Activated CD4-positive, CD25-positive, alpha-beta regulatory T cell treated with anti-CD3 and anti-CD28 coated beads, Interleukin-2, amount 50 U/mL, for 24 hours (primary cell): ENCODE results near the gene DRAM1.
"Not testable (repeated sequence)": the region's sequence is repeated elsewhere in the genome, so short reads cannot be mapped to it uniquely, and the experiment has no call there.

Source experiments
- ATAC-seq, 2 donors: fragments of 150-1000 bp; cut with Tn5 transposase; one replicate each; pipeline ENCODE4 v1.10.0; 2021; ENCODE audit warnings: mild to moderate bottlenecking in 1 of 2, moderate library complexity in 1 of 2

The DRAM1 gene

DNA sequence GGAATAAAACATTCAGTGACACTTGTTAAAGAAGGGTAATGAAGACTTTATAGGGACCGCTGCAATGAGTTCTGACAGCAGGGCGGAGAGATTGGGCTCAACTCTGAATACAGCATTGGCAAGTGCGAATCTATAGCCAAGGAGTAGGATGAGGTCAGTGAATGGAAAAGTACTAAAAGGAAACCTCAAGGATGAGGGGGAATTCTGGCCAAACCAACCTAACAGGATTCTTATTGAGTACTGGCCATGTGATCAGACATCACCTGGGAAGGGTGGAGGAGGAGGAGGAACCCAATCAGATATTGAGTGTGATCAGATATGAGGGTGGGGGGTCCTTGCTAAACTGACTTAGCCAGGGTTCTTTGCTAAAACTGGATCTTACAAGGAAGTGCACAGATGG is 31.0 kb downstream of the DRAM1 start:
- no peak for ATAC-seq

DNA sequence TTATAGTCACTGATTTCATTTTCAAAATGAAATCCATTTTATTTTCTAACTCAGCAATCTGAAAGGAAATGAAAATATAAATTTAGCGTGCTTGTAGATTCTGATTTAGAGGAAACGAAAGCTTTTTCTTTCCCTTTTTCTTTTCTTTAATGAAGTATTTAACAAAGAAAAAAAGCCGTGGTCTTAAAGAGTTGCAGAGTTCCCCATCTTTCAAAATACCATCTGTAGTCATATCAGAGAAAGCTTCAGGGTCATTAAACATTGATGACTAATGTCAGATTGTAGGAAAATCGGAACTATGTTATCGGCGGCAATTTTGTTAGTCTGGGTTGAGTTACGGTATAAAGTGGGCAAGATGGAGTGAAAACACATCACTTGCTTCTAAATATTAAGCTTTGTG is 32.3 kb downstream of the DRAM1 start:
- no peak for ATAC-seq

DNA sequence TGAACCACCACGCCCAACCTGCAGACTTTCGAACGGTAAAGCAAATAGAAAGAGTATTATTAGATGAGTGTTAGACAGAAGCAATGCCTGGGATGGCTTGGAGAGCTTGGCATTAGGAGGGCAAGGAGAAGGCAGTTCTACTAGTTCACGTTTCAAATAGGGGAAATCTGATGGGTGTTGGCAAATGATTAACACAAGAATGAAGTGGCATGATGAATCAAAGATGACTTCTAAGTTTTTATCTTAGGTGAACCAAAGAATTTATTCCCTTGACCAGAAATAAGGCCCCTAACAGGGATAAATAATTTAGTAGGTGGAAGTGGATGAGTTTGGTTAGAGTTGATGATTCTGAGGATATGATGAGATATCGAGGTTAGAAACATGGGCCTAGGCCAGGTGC is 38.5 kb downstream of the DRAM1 start:
- ATAC-seq = no peak

DNA sequence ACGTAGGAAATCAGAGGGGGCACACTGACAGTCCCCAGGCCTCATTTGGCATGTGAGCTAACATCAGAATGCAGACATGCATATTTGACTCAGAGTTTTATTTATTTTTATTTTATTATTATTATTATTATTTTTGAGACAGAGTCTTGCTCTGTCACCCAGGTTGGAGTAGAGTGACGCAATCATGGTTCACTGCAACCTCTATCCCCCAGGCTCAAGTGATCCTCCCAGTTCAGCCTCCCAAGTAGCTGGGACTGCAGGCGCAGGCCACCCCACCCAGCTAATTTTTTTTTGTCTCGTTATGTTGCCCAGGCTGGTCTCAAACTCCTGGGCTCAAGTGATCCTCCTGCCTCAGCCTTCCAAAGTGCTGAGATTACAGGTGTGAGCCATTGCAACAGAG is 41.4 kb downstream of the DRAM1 start:
- ATAC-seq = not testable (repeated sequence)

DNA sequence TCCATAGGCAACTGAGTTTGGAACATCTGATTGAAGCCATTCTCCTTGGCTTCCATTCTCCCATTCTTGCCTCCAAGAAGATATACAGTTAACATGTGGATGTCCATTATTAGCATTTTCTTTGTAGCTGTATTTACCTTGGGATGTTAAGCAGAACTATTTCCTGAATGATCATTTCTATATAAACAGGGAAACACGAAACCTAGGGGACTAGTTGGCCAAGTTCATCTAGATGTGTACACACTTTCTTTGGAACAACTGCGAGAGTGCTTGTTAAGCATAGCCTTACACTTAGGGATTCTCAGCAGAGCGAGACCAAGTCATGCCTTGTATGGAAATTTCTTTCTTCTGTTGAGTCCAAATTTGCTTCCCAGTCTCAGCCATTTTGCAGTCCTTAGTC is 42.1 kb downstream of the DRAM1 start:
- ATAC-seq = no peak

DNA sequence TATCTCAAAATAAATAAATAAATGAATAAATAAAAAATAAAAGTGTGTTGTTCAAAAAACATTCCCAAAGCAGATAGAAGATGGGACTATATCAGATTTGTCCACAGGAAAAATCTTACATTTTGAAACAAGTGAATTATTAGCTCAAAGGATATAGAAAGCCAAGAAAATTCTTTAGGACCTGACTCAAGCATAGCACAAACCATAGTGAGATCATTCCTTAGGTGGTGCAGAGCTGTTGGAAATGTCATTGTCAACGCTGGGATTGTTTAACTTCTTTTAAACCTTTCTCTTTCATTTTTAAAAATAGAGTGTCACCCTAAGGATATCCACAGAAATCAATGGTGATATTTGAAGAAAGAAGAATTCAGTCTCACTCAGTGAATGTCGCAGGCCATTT is 43.5 kb downstream of the DRAM1 start:
- ATAC-seq = no peak

DNA sequence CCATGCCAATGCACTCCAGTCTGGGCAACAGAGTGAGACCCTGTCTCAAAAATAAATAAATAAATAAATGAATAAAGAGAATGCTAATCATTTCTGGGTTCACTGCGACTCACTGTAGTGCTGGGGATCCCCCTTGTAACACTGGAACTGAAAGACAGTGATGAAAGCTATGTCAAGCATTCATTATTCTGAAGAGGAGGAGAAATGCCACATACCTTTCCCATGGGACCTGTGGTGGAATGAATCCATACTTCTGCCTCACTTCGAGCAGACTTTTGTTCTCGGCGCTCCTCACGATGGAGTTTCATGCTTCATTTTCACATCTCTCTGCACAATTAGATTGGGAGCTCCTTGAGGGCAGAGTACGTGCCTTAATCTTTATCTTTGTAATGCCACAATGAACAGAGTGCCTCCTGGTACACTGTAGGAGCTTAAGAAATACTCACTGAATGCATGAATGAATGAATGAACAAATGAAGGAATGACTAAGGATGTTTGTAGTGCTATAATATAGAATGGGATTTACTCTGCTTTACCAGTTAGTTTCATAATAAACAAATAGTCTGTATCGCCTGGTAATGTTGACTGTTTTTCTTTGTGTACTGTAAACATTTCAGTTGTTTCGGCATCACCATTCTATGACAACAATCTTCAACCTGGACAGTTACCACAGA is 45.8 kb downstream of the DRAM1 start:
- no peak for ATAC-seq

DNA sequence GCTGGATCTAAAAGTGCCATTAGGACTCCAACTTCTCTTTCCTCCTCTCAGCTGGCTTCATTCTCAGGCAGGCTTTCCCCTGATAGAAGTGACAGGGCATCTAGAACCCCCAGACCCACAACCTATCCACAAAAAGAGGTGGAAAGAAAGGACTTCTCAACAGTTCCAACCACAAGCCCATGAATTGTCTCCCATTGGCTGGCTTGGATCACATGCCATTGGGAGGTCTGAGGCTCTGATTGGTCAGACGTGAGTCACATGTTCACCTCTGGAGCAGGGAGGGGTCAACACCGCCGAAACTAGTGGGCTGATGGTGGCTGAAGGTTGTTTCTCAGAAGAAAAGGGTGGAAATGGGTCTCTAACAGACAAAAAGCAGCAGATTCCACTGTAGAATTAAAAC is 47.2 kb downstream of the DRAM1 start:
- no peak for ATAC-seq

DNA sequence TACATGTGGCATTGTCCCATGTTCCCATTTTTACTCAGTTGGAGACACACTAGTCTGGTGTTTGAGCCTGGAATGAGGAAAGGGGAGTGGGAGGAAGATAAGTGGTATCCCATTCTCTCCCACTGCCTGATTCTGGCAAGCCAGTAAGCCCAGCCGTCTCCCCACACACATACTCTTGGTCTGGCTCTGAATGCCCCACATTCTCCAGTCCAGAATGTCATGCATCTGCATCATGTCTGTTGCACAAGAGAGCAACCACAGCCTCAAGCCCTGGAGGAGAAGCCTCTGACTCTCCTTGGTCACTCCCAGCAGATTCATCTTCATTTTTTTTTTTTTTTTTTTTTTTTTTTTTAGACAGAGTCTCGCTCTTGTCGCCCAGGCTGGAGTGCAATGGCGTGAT is 48.0 kb downstream of the DRAM1 start:
- ATAC-seq = no peak

DNA sequence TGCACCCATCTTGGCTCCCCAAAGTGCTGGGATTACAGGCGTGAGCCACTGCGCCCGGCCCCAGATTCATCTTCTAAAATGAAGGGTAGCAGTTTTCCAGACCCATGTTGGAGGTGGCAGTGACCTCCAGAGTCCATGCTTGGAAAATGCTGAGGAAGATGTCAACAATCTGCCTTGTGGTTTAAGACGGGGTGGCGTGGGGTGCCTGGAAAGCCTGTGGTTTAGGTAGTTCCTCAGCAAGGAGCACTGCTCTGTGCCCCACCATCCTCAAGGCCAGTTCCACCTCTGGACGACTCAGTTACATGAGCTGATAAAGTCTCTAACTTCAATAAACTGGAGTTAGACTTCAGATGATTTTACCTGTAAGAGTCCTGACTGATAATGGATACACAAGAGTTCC is 48.6 kb downstream of the DRAM1 start:
- no peak for ATAC-seq

DNA sequence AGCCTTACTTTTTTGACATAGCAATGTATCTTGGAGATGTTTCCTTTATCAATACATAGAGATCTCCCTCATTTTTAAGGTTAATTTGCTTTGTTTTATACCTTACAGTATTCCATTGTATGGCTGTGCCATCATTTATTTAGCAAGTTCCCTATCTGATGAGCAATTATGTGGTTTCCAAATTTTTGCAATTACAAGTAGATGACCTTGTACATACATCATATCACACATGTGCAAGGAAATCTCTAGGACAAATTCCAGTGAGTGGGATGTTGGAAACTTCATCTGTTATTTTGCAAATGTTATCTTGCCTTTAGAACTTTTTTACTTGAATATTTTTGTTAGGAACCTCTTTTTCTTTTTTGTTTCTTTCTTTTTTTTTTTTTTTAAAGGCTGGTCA is 49.7 kb downstream of the DRAM1 start:
- no peak for ATAC-seq

DNA sequence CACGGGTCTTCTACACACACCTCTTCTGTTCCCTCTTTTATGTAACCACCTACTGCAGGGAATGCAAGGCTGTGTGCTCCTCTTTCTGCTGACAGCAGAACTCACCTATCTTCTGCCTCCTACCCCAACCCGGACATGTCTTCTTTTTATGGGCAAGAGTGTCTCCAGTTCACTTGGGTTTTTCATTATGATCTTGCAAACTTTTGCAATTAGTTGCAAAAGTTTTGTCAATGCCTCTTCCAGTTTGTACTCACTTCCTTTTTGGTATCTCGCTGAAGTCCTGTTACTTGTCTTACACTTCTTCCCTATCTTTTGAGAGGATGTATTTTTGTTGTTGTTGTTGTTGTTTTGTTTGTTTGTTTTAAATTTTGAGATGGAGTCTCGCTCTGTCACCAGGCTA is 50.6 kb downstream of the DRAM1 start:
- no peak for ATAC-seq

DNA sequence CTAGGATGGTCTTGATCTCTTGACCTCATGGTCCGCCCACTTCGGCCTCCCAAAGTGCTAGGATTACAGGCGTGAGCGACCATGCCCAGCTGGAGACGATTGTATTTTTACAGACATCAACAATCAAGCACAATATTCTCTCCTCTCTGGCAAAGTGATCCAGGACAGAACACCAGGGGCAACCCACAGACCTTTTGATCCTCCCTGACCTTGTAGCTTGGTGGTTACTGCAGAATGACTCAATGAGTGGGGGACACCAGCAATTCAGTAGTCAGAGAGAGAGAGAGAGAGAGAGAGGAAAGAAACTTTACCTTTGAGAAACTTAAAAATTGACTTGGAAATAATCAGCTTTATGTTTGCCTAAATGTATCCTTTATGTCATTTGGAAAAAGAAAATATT is 51.2 kb downstream of the DRAM1 start:
- no peak for ATAC-seq

DNA sequence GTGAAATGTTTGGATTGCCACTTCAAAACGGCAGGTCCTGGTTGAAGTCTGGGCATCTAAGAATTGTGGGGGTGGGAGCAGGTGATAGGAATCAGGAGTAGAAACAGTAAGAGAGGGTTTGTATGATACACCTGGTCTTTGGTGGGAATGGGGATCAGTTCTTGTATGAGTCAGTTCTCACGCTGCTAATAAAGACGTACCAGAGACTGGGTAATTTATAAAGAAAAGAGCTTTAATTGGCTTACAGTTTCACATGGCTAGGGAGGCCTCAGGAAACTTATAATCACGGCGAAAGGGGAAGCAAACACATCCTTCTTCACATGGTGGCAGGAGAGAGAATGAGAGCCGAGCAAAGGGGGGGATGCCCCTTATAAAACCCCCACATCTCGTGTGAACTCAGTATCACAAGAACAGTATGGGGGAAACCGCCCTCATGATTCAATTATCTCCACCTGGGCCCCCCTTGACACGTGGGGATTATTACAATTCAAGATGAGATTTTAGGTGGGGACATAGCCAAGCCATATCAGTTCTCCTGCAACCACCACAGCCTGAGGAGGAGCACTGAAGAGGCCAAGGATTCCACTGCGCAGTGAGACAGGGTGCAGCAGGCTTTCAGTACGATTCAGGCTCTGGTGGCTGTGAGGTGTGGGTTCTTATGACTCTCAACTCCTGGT is 52.1 kb downstream of the DRAM1 start:
- peak in 1 of 2 donors; percentile 25 for ATAC-seq

DNA sequence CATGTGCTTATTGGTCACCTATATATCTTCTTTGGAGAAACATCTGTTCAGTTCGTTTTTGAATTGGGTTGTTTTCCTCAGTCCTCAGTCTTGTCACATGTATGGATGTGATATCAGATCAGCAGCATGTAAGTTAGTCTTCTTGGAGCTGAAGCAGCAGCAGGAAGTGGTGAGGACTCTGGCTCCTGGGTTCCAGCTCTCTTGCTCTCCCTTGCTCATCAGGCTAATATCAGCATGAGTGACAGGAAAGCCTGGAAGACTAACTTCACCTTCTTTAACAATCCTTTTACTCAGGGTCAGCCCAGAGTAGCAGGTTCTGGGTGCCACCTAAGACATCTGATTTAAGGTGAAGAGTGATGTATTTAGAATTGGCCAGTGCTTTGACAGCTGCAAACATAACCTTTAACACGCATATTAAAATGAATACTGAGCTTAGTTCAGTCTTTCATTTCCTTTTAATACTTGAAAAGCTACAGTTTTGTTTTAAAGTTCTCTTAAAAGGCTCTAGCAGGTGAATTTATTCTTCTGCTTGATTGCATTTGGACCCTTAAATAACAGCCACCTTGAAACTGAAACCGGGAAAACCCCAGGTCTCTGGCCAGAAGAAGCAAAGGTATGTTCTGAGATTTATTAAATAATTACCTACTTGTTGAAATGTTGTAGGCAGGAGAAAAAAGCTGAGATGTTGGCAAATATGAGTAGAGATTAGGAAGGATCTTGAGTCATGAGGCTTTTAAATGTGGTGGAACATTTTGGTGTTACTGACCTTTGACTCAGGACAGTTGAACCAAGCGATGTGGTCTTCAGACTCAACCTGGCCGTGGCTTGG is 54.3 kb downstream of the DRAM1 start:
- ATAC-seq = peak; percentile 4 to 6

DNA sequence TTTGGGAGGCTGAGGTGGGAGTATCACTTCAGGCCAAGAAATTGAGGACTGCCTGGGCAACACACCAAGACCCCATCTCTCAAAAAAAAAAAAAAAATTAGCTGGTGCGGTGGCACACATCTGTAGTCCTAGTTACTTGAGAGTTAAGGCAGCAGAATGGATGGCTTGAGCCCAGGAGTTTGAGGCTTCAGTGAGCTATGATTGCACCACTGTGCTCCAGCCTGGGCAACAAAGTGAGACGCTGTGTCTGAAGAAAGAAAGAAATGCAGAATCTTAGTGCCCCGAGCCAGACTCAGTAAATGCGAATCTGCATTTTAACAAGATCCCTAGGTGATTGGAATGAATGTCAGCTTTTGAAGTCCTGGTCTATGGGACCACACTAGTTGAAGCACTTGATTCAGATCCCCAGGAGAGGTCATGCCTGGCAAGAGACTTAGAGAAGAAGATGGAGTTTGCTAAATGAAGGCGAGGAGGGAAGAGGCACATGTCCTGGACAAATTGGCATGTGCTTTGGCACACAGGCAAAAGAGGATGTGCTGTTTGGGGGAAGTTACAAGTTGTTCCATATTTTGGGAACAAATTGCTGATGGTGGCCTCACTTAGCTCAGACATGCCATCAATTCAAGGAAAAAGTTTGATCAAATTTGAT is 56.6 kb downstream of the DRAM1 start:
- ATAC-seq = no peak

DNA sequence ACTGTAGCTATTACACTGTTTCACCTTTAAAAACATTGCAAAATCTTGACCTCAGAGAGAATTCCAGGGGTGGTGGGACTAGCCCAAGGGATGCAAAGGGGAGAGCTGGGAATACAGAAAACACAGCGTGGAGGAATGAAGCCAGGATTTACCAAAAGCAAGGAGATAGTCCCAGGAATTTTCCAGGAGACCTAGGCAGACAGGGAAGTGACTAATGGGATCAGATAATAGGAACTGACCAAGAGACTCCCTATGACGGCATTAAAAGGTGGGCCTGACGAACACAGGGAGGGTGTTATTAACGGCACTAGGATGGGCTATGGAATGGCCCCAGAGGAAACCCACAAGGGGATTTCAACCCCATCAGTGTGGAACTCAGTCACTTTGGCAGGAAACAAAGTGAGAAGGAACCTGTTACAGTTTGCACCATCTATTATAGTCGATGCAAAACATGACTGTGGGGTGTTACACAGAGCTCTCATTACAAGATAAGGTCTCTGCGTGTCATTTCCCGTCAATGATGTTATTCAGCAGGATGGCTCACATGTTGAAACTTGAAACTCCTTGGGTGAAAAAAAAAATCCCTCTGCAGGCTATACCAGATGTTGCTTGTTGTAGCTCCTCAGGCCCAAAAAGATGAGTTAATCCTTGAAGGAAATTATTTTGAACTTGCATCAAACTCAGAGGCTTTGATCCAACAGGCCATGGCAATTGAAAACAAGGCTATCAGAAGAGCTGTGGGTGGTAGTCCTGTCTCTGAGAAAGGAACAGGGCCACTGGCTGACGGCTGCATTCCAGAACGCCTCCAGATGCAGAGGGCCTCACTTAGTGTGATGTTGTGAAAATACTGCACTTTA is 58.7 kb downstream of the DRAM1 start:
- ATAC-seq = peak; percentile 81 to 90

DNA sequence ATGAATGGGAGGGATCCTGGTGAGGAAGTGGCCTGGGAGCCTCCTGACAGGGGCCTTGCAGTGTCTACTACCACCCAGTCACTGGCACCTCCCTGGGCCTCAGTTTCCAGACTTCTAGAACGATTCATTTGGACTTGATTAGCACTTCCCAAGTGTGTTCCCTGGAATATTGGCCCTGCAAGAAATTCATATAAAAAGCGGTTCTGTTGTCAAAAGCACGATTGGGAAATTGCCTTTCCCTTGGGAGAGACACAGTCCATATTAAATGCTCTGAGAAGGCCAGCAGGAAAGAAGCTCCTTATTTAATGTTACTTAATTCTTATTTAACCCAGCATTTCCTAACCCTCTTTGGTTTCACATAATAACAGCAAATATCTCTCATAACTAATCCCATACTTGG is 61.9 kb downstream of the DRAM1 start:
- ATAC-seq = no peak

DNA sequence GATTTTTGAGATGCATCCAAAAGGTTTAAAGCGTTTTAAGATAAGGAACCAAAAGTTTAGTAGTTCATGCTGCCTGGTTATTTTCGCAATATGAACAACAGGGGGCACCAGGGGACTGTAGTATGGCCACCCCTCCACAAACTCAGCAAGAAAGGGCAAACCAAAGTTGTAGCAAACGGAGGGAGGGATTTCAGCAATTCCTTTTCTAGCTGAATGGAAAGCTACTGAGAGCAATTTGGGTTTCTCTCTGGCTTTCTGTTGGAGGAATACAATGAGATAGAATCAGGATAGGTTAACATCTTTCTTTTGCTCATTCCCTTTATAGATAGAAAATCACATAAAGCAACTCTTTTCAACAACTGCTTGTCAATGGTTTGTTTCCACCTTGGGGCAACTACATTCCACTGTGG is 62.5 kb downstream of the DRAM1 start:
- ATAC-seq = no peak

DNA sequence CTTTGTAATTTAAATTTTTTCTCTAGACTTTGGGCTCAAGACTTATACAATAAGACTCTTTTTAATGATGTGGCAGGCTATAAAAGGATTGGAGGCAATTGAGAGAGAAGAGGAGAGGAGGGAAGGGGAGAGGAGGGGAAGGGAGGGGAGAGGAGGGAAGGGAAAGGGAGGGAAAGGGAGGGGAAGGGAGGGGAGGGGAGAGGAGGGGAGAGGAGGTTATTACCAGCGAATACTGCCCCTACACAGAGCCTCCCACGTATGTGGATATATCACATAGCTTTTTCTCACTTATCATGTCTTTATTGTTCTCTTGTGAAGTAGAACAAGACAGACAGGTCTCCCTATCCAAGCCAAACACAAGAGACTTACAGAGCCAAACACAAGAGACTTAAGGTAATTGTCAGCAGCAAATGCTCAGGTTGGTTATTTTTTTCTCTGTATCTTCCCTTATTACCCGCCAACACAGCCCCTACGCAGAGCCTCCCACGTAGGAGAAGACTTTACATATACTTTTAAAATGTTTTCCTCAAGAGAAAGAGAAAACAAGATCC is 63.1 kb downstream of the DRAM1 start:
- ATAC-seq = no peak

DNA sequence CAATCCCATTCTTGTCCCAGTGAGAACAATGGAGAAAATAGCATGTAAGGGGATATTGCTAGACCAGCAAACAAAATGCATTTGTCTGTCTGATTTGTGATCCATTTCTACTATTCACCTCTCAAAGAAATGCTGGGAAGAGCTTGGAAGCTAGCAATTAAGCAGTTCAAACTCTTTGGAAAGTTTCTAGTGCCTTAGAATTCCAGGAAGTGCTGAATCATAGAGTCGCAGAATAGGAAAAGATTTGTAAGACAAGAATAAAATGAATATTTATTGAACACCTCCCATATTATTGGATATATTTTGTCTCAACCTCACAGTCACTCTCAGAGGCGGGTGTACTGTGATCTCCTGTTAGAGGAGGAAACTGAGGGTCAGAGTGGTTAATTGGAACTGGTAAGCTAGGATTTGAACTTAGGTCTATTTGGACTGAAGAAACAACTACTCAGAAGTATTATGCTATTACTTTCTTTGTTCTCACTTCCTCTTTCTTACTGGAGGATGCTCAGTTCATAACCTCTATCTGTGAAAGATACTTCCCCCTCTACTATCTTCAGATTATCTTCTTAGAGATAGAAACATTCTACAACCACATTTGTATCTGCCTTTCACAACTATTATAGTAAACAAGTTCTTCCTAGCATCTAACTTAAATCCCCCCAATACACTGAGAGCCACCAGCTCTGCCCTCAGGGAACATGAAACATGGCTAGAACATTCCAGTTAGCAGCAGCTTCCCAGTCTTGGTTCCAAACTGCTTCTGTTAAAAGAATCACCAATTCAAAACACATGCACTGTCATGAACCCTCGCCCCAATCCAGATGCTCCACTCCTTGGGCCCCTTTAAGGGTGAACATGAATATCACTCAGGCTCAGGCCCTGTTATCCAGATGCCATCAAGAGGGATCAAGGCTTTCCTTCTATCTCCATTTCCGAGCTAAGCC is 64.2 kb downstream of the DRAM1 start:
- ATAC-seq = no peak
